NCI-H2107 treated with DMSO at 0.1 percent for 48 hours (cell line): ENCODE data around the gene ANKRD6.
"Not testable (repeated sequence)": the region's sequence is repeated elsewhere in the genome, so short reads cannot be mapped to it uniquely, and the experiment has no call there.

Experiments
- DNase-seq: peaks from one replicate; lab custom pipeline; 2025; ENCODE audit not compliant: unreplicated experiment; lab: John Stamatoyannopoulos, UW

ANKRD6 gene

DNA sequence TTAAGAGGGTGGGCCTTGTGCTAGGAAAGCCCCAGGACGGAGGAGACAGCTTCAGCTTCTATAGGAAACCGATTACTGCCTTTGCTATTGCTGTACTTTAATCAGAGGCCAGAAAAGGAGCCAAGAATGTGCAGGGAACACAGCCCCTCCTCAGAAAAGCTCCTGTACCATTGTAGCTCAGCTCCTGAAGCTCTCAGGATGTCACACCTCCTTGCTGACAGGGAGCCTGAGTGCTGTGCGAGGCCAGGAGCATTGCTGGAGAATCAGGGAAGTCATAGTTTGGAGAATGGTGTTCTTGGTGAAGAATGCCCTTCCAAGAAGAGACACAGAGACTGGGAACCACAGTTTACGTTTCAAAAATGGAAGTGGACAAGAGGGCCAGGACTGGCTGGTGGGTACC, 158.8 kb downstream of the ANKRD6 start:
- DNase-seq = no peak

DNA sequence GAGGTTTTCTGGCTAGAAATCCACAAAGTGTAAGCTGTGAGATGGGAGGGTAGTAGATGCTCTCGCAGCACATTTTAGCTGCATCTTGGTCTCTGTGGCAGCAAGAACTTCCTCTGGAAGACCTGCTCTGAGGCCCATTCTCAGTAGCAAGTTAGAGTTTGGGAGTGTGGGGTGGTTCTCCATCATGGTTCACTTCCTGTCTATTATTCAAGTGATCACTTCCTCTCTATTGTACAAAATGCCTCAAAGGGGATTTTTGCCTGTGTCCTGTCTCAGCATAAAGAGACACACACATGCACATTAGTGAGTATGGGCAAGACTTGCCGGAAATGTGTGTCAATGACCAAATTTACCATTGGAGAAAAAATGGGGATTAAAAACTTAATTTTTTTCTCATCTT, 163.1 kb downstream of the ANKRD6 start:
- no peak for DNase-seq

DNA sequence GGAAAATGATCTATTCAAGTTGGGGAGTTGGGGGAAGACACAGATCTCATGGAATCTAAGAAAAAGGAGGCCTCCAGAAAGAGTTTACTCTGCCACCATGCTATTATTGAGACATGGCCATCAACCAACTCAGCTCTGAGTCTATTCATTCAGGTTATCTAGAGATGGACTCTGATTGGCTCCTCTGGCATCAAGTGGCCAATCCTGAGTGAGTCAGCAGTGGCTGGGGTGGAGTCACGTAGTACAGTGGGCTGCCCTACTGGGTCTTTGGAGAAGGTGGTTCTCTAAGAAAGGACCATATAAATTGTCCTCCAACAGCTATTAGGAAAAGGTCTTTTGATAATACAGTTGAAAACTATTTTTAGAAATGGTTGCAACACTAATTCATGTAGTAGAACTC, 163.5 kb downstream of the ANKRD6 start:
- DNase-seq = no peak

DNA sequence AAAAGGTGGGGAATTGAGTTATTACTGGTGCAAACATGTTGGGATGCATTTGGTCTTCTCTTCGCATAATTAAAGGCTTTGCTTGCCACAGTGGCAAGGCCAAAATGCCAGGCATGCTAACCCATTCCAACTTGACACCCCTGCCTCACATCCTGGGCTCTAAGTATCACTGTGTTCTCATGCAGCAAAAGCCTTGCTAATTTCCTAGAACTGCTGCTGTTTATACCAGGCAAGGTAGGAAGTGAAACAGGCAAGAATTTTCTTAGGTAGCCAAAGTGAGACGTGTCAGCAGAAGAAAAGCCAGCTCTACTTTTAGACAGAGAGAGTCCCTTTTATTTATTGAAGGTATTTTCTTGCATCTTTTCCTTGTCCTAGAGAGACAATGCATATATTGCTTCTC, 164.4 kb downstream of the ANKRD6 start:
- DNase-seq = no peak

DNA sequence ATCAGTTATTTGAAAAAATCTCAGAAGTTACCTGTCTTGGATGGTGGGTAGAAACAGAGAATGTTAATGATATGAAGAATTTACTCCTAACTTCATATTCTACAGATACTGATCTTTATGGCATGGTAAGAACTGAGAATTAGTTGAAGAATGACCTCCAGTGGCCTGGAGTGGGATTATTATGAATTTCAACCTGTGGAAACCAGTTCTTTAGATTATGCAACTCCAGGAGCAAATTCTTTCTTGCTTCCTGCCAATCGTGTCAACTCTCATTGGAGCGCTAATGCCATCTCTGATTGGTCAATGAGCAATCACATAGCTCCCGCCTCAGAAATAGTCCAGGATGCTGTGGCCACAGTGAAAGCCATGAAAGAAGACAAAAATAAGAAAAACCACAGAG, 165.0 kb downstream of the ANKRD6 start:
- peak; percentile 57 for DNase-seq

DNA sequence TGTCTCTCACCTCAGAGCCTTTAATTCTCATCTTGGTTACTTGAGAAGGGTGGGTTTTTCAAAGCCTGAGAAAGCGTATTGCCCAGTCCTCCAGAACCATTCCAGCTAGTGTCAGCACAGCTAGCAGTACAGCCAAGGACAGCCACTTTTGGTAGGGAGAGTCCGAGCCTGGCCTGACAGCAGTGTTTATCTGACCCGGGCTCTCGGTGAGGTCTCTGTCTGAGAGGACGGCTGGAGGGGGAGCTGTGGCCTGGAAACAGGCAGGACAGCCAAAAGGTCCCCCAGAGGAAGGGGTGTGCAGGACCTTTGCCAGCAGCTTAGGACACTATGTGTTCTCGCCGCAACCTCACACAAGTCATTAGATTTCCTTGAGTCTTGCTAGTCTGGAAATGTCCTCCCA, 166.8 kb downstream of the ANKRD6 start:
- no peak for DNase-seq

DNA sequence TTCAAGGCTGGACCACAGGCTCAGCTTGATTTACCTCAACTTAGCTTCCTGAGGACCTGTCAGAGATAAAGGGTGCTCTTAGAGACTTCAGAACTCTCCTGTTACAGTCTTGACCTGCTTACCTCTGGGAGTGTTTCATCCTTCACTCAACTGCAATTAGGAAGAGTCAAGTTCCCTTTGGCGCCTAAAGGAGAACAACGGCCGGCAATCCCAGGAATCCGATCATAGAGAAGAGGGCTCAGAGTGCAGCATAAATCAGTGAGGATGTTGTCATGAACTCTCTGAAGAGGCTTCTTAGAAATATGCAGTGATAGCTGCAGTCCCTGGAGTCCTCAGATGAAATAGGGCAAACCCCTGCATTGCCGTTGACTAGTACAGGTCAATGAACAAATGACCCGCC, 169.2 kb downstream of the ANKRD6 start:
- DNase-seq = no peak

DNA sequence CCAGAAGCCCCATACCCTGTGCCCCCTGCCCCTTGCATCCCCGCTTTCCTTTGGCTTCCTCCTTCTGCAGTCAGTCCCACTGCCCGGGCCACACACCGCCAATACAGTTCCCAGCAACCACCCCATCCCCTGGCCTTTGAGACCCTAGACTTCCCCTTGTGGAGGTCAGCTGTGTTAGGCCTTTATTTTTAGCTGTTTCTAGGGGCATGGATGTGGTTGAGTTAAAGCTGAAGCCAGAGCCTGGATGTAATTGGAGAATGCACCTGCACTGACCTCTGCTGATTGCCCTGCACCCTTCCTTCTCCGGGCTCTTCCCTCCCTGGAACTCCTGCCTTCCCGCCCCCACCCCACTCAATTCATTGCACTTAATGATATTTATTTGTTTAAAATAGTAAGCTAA, 171.7 kb downstream of the ANKRD6 start:
- no peak for DNase-seq

DNA sequence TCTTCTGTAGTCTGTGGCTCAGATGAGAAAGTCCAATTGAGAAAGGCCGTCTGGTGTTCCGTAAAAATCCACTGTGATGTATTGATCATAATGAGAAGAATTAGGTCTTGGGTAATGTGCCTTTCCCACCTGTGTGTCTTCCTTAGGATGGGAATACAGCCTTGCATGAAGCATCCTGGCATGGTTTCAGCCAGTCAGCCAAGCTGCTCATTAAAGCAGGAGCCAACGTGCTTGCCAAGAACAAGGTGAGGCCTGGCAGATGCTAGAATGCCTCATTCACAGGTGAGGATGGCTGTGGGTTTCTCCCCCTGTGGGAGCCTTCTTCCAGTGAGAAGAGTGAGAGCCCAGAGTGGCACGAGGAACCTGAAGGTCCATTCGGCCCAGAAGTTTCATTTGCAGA, 172.9 kb downstream of the ANKRD6 start:
- DNase-seq = no peak

DNA sequence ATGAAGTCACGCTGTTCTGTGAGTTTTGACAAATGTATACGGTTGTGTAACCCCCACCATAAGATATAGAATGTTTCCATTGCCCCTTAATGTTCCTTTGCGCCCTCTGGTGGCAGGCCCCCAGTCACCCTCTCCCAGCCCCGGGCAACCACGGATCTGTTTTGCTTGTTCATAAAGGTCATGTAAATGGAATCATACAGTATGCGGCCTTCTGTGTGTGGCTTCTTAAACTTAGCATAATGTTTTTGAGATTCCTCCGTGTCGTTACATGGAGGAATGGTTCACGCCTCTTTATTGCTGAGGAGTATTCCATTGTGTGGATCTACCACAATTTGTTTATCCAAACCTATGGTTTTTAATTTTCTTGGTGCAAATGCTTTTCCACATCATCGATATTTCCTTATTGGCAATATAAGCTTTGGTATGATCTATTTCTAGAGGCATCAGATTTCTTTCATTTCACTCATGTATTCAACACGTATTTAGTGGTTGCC, 177.2 kb downstream of the ANKRD6 start:
- no peak for DNase-seq

DNA sequence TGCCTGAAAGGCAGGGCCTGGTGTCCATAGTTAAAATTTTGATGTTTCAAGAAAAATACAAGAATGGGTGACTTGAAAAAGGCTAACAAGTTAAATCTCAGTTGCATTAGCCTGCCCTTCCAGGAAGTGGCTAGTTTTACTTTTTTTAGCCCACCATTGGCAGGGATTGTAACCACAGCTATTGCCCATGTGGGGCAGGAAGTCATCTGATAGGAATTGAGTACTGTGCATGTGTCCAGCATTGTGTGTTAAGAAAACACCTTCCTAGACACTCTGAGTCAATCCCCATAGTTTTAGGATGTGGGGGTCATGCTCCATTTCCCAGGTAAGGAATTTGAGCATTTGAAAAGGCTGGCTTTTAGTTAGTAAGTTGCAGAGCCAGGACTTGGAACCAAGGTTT, 178.7 kb downstream of the ANKRD6 start:
- no peak for DNase-seq

DNA sequence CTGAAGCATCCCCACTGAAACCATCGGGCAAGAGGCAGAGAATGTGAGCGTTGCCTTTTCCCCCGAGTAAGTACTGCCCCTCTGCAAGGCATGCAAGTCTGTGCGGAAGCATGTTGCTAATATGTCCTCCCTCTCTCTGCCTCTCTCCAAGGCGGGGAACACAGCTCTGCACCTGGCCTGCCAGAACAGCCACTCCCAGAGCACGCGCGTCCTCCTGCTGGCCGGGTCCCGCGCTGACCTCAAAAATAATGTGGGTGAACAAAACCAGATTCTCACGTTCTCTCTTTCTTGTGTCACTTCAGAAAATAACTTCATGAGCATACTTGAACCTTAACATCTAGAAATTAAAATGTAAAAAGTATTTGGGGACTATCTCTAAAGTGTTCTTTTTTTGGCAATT, 179.2 kb downstream of the ANKRD6 start:
- no peak for DNase-seq

DNA sequence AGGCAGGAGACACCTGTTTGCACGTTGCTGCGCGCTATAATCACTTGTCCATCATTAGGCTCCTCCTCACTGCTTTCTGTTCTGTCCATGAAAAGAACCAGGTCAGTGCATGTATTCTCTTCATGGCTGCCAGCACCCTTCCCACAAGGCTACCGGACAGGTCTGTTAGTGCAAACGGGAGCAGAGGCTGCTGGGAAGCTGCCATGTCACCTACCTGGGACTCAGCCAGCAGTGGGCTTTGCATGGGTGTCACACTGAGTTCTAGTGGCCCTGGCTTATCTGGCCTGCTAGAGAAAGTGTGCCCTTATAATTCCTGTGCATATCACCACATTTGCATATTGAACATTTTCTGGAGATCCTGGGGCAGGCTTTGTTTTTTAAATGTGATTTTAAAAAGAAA, 180.8 kb downstream of the ANKRD6 start:
- DNase-seq = no peak

DNA sequence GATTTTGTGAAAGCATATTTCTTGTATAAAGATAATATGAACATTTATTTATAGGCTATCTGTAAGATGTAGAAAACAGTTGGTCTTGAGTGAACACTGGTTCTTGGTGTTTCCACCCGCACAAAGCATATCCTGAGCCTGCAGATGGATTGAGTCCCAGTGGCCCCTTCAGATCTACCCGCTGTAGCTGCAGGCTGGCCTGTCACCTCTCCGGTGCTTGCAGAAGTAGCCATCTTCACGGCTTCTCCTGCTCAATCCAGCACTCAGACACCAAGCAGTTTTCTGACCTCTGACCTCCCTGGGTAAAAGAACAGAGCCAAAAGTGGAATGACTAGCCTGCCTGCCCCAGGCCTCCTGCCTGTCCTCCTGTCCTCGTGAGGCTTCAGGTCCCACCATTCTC, 182.9 kb downstream of the ANKRD6 start:
- DNase-seq = no peak

DNA sequence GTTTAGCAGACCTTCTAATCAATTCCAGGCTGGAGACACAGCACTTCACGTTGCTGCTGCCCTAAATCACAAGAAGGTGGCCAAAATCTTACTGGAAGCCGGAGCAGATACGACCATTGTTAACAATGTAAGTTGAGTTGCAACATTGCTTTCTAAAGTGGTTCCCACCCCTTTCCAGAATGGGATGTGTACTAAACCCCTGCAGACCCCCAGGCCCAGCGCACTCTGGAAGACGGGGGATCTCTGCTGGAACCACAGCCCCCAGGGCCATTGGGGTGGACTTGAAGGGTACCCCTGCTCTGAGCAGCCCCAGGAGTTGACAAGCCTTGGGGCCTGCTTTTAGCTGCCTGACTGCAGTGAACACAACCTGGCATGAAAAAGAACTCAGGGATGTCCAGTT, 183.6 kb downstream of the ANKRD6 start:
- no peak for DNase-seq

DNA sequence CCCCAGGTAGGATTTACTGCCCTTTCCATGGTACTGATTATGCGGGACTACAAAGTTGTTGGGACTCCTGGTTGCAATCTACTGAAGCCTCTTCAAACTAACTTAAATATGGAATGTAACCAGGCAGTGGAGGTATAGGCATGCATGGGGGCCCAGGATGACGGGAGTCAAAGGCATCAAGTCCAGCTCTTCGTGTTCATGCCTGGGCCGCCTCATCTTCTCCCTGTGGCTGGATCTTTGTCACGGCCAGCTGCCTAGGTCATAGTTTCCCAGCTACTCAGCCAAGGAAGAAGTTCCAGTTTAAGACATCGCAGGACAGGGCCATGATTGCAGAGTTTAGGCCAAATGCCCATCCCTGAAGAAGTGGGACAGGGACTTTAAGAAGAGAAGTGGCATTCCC, 185.1 kb downstream of the ANKRD6 start:
- no peak for DNase-seq

DNA sequence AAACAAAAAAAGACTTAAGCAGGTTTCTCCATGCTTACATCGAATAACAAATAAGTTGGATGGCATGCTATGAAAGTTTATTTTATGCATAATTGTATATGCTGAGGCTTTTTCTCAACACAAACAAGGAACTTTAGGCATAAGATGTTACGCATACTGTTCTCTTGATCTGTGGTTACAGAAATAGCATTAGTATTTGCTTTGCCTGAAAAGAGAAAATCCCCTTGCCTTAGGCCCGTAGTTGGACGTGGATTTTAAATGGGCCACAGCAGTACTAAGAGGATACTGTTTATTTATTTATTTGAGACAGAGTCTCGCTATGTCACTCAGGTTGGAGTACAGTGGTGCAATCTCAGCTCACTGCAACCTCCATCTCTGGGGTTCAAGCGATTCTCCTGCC, 186.6 kb downstream of the ANKRD6 start:
- DNase-seq = no peak

DNA sequence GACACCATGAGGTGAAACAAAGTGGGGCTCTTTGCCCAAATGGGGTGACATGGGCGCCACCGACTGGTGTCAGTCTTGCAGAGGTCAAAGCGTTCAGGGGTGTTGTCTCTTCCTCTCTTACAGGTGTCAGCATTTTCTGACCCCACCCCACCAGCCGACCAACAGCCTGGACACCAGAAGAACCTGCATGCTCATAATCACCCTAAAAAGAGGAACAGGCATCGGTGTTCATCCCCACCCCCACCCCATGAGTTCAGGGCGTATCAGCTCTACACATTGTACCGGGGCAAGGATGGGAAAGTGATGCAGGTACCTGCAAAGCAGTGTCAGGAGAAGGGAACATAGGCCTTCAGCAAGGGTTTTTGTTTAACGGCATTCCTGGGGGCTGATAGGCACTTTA, 190.8 kb downstream of the ANKRD6 start:
- no peak for DNase-seq

DNA sequence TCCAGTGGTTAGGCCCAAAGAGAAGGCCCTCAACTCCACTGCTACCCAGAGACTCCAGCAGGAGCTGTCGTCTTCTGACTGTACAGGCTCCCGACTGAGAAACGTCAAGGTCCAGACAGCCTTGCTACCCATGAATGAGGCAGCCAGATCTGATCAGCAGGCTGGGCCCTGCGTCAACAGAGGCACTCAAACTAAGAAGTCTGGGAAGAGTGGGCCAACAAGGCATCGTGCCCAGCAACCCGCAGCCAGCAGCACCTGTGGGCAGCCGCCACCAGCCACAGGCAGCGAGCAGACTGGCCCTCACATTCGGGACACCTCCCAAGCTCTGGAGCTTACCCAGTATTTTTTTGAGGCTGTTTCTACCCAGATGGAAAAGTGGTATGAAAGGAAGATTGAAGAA, 197.5 kb downstream of the ANKRD6 start:
- DNase-seq = no peak

DNA sequence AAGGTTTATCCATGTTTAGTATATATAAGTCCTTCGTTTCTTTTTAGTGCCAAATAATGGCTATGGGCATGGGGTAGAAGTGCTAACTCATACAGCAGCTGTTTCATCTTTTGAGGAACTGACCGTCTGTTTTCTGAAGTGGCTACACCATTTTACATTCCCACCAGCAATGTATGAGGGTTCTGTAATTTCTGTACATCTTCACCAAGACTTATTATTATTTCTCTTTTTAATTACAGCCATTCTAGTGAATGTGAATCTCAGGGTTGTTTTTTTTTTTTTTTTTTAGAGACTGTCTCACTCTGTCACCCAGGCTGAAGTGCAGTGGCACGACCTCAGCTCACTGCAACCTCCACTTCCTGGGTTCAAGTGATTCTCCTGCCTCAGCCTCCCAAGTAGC, 203.5 kb downstream of the ANKRD6 start:
- not testable (repeated sequence) for DNase-seq

DNA sequence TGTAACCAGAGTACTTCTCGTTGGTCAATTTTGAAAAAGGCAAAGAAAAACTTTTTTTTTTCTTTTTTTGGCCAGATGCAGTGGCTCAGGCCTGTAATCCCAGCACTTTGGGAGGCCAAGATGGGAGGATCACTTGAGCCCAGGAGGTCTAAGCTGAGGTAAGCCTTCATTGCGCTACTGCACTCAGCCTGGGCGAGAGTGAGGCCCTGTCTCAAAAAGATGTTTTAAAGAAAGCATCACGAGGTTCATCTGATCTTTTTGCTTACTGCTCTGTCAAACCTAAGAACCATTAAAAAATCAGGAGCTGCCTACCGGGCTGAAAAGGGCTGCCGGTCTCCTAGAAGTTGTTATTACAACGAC, 205.0 kb downstream of the ANKRD6 start:
- DNase-seq = no peak

DNA sequence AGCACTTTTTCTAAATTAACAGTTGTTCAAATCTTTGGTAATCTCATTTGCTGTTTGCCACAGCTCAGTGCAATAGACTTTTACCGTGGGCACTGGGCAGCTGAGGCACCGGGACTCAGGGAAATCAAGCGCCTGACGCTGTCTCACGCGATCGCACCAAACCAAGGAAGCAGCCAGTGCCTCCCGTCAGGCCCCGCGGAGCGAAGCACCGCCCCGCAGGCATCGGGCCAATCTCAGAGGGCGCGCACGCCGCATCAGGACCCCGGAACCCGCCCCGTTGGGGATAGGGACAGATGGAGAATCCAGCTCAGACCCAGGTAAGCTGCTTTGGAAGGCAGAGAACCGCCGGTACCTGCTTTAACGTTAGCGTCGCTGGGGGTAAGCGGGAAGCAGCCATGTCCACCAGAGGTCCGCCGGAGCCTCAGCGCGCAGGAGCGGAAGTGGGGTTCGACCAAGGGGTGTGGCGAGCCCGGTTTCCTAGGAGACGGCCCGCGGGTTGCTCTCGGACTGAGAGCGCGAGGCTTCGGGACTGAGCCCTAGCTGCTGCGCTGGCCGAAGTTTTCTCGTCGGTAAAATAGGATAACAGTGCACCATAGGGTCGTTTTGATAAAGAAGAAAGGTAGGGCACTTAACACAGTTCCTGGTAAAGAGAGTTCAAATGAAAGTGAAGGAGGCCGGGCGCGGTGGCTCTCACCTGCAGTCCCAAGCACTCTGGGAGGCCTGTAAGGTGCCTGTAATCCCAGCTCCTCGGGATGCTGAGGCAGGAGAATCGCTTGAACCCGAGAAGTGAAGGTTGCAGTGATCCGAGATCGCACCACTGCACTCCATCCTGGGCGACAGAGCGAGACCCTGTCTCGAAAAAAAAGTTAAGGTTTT, 205.6 kb downstream of the ANKRD6 start, which contains the start of gene LYRM2:
TSS of gene LYRM2 (minus strand) at position 428 of the 876 bp plus-strand sequence. CDS start at position 397, 31 bp downstream.
- peak; percentile 84 for DNase-seq

DNA sequence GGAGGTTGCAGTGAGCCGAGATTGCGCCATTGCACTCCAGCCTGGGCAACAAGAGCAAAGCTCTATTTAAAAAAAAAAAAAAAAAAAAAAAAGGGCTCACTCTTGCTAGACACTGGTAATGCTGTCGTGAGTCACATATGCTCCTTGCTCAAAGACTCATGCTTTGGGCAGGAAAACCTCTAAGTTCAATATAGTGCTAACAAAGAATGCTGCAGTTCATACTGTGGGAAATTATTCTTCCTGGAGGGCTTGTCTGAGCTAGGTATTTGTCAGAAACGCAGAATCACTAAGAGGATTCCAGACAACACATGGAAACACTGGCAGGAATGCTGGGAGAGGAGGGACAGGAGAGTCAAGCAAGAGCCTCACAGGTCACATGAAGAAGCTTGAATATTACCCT, 207.9 kb downstream of the ANKRD6 start:
- no peak for DNase-seq
